Measurements from ENCODE around the gene CAPN11.

CAPN11 gene

GRCh38 chr6:44157152-44157521 lies 1.5 kb upstream of the CAPN11 start:
- Histone ChIP-seq H3K27ac (replicated peaks) (no peak overlapping the region), H3K27me3 (ENCODE audit: insufficient read depth, poor library complexity, severe bottlenecking) (no peaks in the 10 kb centered on the region), H3K4me3 (replicated peaks; ENCODE audit: insufficient read depth, low read length) (no peak overlapping the region)
- DNase-seq (ENCODE audit: low read depth in 1 of 2, low spot score in 1 of 2): no peak
- TF ChIP-seq CTCF (IDR thresholded peaks at IDR 0.05; ENCODE audit: insufficient read depth, low read length) (no peak), SPI1 (IDR thresholded peaks at IDR 0.05; ENCODE audit: borderline replicate concordance, low read depth) (peak; percentile 40; the same call in 1 of the 2 replicates)

- no peak overlapping the region for H3K27ac ChIP-seq (replicated peaks)
- DNase-seq (ENCODE audit: low read depth in 1 of 2, low spot score in 1 of 2): no peak
- H3K27me3 ChIP-seq (ENCODE audit: insufficient read depth, poor library complexity, severe bottlenecking): no peaks in the 10 kb centered on the region
- H3K4me3 ChIP-seq (replicated peaks; ENCODE audit: insufficient read depth, low read length): no peak overlapping the region
- no peak for TF ChIP-seq REST (IDR thresholded peaks at IDR 0.05; ENCODE audit: insufficient replicate concordance, low read depth)
- TF ChIP-seq GABPA (IDR thresholded peaks at IDR 0.05; ENCODE audit: low read depth): no peak
- TF ChIP-seq CTCF (IDR thresholded peaks at IDR 0.05; ENCODE audit: insufficient read depth, low read length): no peak
- no peak for TF ChIP-seq POLR2AphosphoS5 (IDR thresholded peaks at IDR 0.05; ENCODE audit: low read depth)
- TF ChIP-seq SPI1 (IDR thresholded peaks at IDR 0.05; ENCODE audit: borderline replicate concordance, low read depth): no peak
Measured at GRCh38 chr6:44161997-44162338, 3.3 kb downstream of the CAPN11 start.

- no peak for DNase-seq (ENCODE audit: low read depth in 1 of 2, low spot score in 1 of 2)
Measured at GRCh38 chr6:44162876-44163625, 4.4 kb downstream of the CAPN11 start.

GRCh38 chr6:44166116-44166515 lies 7.5 kb downstream of the CAPN11 start:
- TF ChIP-seq CTCF (IDR thresholded peaks at IDR 0.05; ENCODE audit: insufficient read depth, low read length): no peak
- TF ChIP-seq POLR2AphosphoS5 (IDR thresholded peaks at IDR 0.05; ENCODE audit: low read depth): no peak
- TF ChIP-seq SPI1 (IDR thresholded peaks at IDR 0.05; ENCODE audit: borderline replicate concordance, low read depth): no peak
- no peak for TF ChIP-seq GABPA (IDR thresholded peaks at IDR 0.05; ENCODE audit: low read depth)
- no peak for TF ChIP-seq REST (IDR thresholded peaks at IDR 0.05; ENCODE audit: insufficient replicate concordance, low read depth)
- Histone ChIP-seq H3K27me3 (ENCODE audit: insufficient read depth, poor library complexity, severe bottlenecking) (no peaks in the 10 kb centered on the region), H3K4me3 (replicated peaks; ENCODE audit: insufficient read depth, low read length) (no peak overlapping the region), H3K27ac (replicated peaks) (no peak overlapping the region; the same call in 1 of the 2 replicates)
- DNase-seq (ENCODE audit: low read depth in 1 of 2, low spot score in 1 of 2): no peak

More at GRCh38 chr6:44162876-44163625, 4.4 kb downstream of the CAPN11 start:
- no peak for TF ChIP-seq SPI1 (IDR thresholded peaks at IDR 0.05; ENCODE audit: borderline replicate concordance, low read depth)
- Histone ChIP-seq H3K4me3 (replicated peaks; ENCODE audit: insufficient read depth, low read length) (no peak overlapping the region), H3K27ac (replicated peaks) (no peak overlapping the region), H3K27me3 (ENCODE audit: insufficient read depth, poor library complexity, severe bottlenecking) (no peaks in the 10 kb centered on the region)

Measured in HL-60 (cell line).